IPS DF 6.9 (cell line): ENCODE measurements around the gene SLC2A5.

Experiments used
- DNase-seq: peaks from one replicate; pipeline ENCODE4 v3.0.0-alpha.2; 2013; ENCODE audit warnings: low read depth, low spot score
- H3K27ac ChIP-seq: one replicate; pipeline ENCODE4 v1.5.1; 2013; ENCODE audit warnings: low read length, control low read depth
- H3K27me3 ChIP-seq: 2 replicates; pipeline ENCODE4 v1.6.1; 2013; ENCODE audit warnings: mild to moderate bottlenecking, low read length; ENCODE audit not compliant: control insufficient read depth, insufficient read depth
- H3K36me3 ChIP-seq: 2 replicates; pipeline ENCODE4 v1.6.1; 2013; ENCODE audit warnings: low read length; ENCODE audit not compliant: control insufficient read depth, insufficient read depth
- H3K4me1 ChIP-seq: 2 replicates; pipeline ENCODE4 v1.6.1; 2013; ENCODE audit warnings: low read length; ENCODE audit not compliant: control insufficient read depth, insufficient read depth
- H3K4me3 ChIP-seq: 2 replicates; pipeline ENCODE4 v1.5.1; 2013; ENCODE audit warnings: mild to moderate bottlenecking, low read length
- H3K9me3 ChIP-seq: 2 replicates; pipeline ENCODE4 v1.6.1; 2013; ENCODE audit warnings: low read length, inconsistent platforms; ENCODE audit not compliant: control insufficient read depth, insufficient read depth
- WGBS: extraction: QIAGEN DNeasy Blood & Tissue Kit; methylation state at CpG from one replicate; pipeline ENCODE4 v1.1.7; 2013; ENCODE audit warnings: mixed read lengths, missing lambda C conversion rate; ENCODE audit not compliant: insufficient read length, insufficient coverage; 5-methylcytosine and 5-hydroxymethylcytosine counted together

SLC2A5 gene

GRCh38 chr1:9088807-9089206, 19.4 kb upstream of the SLC2A5 start:
- H3K9me3 ChIP-seq = peaks cover 1% of the 10 kb centered on the region; the same call in 1 of the 2 replicates
- DNase-seq = no peak
- WGBS = no CpG with 5 or more reads among the region's 4 CpGs
- no peaks in the 10 kb centered on the region for H3K27me3 ChIP-seq
- H3K27ac ChIP-seq = no peak overlapping the region
- no peaks in the 10 kb centered on the region for H3K36me3 ChIP-seq
- H3K4me3 ChIP-seq = no peak overlapping the region
- H3K4me1 ChIP-seq = no peaks in the 10 kb centered on the region

DNA sequence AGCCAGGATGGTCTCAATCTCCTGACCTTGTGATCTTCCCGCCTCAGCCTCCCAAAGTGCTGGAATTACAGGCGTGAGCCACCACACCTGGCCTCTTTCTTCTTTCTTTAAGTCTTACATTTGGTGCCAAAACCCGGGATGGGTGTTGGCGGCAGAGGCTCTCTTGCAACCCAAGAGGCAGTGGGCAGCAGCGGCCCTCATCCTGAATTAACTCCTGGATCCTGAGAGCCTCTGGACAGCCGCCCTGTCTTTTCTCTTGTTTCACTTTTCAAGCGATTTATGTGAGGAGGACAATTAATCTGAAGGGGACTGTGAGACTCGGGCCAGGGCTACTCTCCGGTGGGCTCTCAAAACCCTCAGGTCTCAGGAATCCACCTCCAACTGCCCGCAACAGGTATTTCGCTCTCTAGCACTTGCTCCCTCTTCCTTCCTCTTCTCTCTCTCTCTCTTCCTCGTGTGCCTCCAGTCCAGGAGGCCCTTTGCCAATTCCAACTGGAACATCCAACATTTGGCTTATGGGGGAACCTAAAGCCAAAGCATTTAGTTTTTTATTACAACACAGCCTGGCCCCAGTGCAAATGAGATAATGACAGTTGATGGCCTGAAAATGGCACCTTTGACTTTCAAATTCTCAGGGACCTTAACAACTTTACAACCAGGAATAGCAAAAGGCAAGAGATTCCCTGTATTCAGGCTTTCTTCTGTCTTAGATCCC, 18.1 kb upstream of the SLC2A5 start:
- H3K36me3 ChIP-seq = no peaks in the 10 kb centered on the region
- H3K9me3 ChIP-seq = peaks cover 1% of the 10 kb centered on the region; the same call in 1 of the 2 replicates
- no peak for DNase-seq
- H3K4me3 ChIP-seq = no peak overlapping the region
- no peak overlapping the region for H3K27ac ChIP-seq
- no peaks in the 10 kb centered on the region for H3K27me3 ChIP-seq
- no CpG with 5 or more reads among the region's 12 CpGs for WGBS
- H3K4me1 ChIP-seq = no peaks in the 10 kb centered on the region

- Histone ChIP-seq H3K27me3 (no peaks in the 10 kb centered on the region), H3K4me1 (no peaks in the 10 kb centered on the region), H3K27ac (no peak overlapping the region), H3K4me3 (no peak overlapping the region), H3K9me3 (peaks cover 1% of the 10 kb centered on the region; the same call in 1 of the 2 replicates), H3K36me3 (no peaks in the 10 kb centered on the region)
- WGBS = no CpG with 5 or more reads among the region's 2 CpGs
- DNase-seq = no peak
Measured at GRCh38 chr1:9086796-9087195, 17.4 kb upstream of the SLC2A5 start.

DNA sequence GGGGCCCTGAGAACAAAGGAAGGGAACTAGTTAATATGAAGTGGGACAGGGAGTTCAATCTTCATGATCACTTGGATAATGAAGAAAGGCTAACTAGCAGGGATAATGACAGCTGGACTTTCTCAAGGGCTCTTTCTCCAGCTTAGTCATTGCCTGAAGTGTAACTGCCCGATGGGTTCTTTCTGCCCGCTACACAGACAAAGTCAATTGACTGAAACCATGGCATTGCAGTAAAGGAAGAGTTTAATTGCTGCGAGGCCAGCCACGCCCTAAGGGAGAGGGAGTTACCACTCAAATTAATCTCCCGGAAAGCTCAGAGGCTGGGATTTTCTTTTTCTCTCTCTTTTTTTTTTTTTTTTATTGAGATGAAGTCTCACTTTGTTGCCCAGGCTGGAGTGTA, 16.6 kb upstream of the SLC2A5 start:
- no CpG with 5 or more reads among the region's 5 CpGs for WGBS
- Histone ChIP-seq H3K36me3 (no peaks in the 10 kb centered on the region), H3K4me1 (no peaks in the 10 kb centered on the region), H3K9me3 (peaks cover 1% of the 10 kb centered on the region; the same call in 1 of the 2 replicates), H3K4me3 (no peak overlapping the region), H3K27ac (no peak overlapping the region), H3K27me3 (no peaks in the 10 kb centered on the region)
- DNase-seq = no peak

GRCh38 chr1:9085306-9085940, 16.0 kb upstream of the SLC2A5 start:
- no peak for DNase-seq
- Histone ChIP-seq H3K27me3 (no peaks in the 10 kb centered on the region), H3K4me1 (no peaks in the 10 kb centered on the region), H3K36me3 (no peaks in the 10 kb centered on the region), H3K27ac (no peak overlapping the region), H3K9me3 (peaks cover 1% of the 10 kb centered on the region; the same call in 1 of the 2 replicates), H3K4me3 (no peak overlapping the region)
- WGBS = no CpG with 5 or more reads among the region's 7 CpGs

DNA sequence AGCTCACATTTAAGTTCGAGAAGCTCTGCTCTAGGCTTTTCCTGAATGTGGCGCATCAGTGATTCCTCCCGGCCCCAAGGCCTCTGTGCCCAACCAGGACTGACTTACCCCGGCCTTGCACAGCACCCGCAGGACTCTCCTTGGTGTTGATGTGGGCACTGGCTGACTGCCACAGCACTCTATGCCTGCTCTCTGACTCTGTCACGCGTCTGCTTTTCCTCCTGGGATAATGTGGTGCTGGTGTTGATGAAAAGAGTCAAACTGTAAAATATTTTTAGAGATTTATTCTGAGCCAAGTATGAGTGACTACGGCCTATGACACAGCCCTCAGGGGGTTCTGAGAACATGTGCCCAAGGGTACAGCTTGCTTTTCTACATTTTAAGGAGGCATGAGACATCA, 15.5 kb upstream of the SLC2A5 start:
- WGBS = no CpG with 5 or more reads among the region's 8 CpGs
- Histone ChIP-seq H3K27me3 (no peaks in the 10 kb centered on the region), H3K36me3 (no peaks in the 10 kb centered on the region), H3K9me3 (peaks cover 1% of the 10 kb centered on the region; the same call in 1 of the 2 replicates), H3K4me1 (no peaks in the 10 kb centered on the region), H3K27ac (no peak overlapping the region), H3K4me3 (no peak overlapping the region)
- no peak for DNase-seq

DNA sequence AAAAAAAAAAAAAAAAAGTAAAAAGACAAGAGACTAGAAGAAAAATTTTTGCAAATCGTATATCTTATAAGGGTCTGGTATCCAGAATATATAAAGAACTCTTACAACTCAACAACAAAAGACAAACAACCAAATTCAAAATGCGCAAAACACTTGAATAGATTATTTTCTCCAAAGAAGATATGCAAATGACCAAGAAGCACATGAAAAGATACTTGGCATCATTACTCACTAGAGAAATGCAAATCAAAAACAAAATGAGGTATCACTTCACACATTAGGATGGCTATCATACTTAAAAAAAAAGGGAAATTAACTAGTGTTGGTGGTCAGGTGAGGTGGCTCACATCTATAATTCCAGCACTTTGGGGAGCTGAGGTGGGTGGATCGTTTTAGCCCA, 12.0 kb upstream of the SLC2A5 start:
- H3K36me3 ChIP-seq = no peaks in the 10 kb centered on the region
- no peak overlapping the region for H3K27ac ChIP-seq
- no peaks in the 10 kb centered on the region for H3K9me3 ChIP-seq
- H3K4me3 ChIP-seq = no peak overlapping the region
- WGBS = no CpG with 5 or more reads among the region's 3 CpGs
- DNase-seq = no peak
- no peaks in the 10 kb centered on the region for H3K27me3 ChIP-seq
- H3K4me1 ChIP-seq = no peaks in the 10 kb centered on the region

GRCh38 chr1:9080705-9081291, 11.4 kb upstream of the SLC2A5 start:
- WGBS = no CpG with 5 or more reads among the region's 6 CpGs
- no peak overlapping the region for H3K27ac ChIP-seq

GRCh38 chr1:9079988-9080704, 10.7 kb upstream of the SLC2A5 start:
- no peak overlapping the region for H3K4me3 ChIP-seq
- no peaks in the 10 kb centered on the region for H3K9me3 ChIP-seq
- H3K36me3 ChIP-seq = no peaks in the 10 kb centered on the region
- no peaks in the 10 kb centered on the region for H3K4me1 ChIP-seq
- no CpG with 5 or more reads among the region's 12 CpGs for WGBS
- H3K27ac ChIP-seq = no peak overlapping the region
- DNase-seq = no peak
- H3K27me3 ChIP-seq = no peaks in the 10 kb centered on the region

More at GRCh38 chr1:9080705-9081291, 11.4 kb upstream of the SLC2A5 start:
- H3K9me3 ChIP-seq = no peaks in the 10 kb centered on the region
- DNase-seq = no peak
- no peaks in the 10 kb centered on the region for H3K27me3 ChIP-seq
- no peaks in the 10 kb centered on the region for H3K4me1 ChIP-seq
- H3K4me3 ChIP-seq = no peak overlapping the region
- H3K36me3 ChIP-seq = no peaks in the 10 kb centered on the region

DNA sequence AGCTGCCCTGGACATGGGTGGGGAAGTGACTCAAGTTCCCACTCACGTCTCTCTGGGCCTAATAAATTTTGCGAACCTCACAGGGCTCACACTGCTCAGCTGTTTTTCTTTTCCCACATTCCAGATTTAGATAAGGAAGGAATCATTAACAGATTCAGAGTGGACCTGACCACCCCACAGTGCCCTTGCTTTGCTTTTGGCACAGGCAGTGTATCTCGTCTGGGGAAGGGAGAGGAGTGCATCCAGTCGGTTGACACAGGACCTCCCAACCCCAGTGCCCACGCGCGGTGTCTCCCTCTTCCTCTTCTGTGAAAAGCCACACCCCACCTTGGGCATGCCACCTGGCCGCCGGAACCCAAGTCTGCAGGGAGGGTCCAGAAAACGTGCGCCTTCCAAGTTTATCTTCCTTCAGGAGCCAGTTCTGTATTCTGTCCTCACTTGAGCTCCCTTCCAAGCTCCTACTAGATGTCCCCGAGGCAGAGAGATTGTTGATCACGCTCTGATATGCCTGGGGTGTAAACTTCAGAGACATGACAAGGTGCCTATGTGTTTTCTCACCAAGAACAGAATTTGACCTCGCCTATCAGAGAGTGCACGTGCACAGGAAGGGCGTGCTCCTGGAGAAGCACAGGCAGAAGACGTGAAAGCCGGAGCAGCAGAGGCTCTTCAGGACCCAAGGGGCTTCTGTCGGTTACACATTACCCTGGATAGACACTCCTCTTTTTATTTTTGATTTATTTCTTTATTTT, 9.5 kb upstream of the SLC2A5 start:
- WGBS = no CpG with 5 or more reads among the region's 19 CpGs
- Histone ChIP-seq H3K4me3 (no peak overlapping the region), H3K27me3 (no peaks in the 10 kb centered on the region), H3K27ac (no peak overlapping the region), H3K9me3 (no peaks in the 10 kb centered on the region), H3K4me1 (no peaks in the 10 kb centered on the region), H3K36me3 (no peaks in the 10 kb centered on the region)
- DNase-seq = no peak
